ENCODE data around the gene PPARG. TPM values are rescaled to one million over a fixed set of nuclear protein-coding genes. Genes with fewer than 3 reads are reported as not detected.
"Not testable (repeated sequence)": the region's sequence is repeated elsewhere in the genome, so short reads cannot be mapped to it uniquely, and the experiment has no call there.

PPARG gene
- total RNA-seq, 1 donor, result 1.9 TPM

GRCh38 chr3:12448404-12449202, 159.7 kb downstream of the PPARG start:
- H3K27me3 ChIP-seq (ENCODE audit: insufficient read depth, low read length); H3K4me3 ChIP-seq (ENCODE audit: low read length); H3K4me1 ChIP-seq (ENCODE audit: insufficient read depth, low read length); H3K9me3 ChIP-seq (ENCODE audit: low read depth, low read length): not testable (repeated sequence)

GRCh38 chr3:12449889-12450682, 161.2 kb downstream of the PPARG start:
- H3K4me3 ChIP-seq (ENCODE audit: low read length), result no peak overlapping the region
- H3K9me3 ChIP-seq (ENCODE audit: low read depth, low read length), result no peaks in the 10 kb centered on the region
- no peaks in the 10 kb centered on the region for H3K4me1 ChIP-seq (ENCODE audit: insufficient read depth, low read length)
- H3K27me3 ChIP-seq (ENCODE audit: insufficient read depth, low read length), result no peaks in the 10 kb centered on the region

- Histone ChIP-seq H3K27me3 (ENCODE audit: insufficient read depth, low read length) (no peaks in the 10 kb centered on the region), H3K4me1 (ENCODE audit: insufficient read depth, low read length) (no peaks in the 10 kb centered on the region), H3K9me3 (ENCODE audit: low read depth, low read length) (no peaks in the 10 kb centered on the region), H3K4me3 (ENCODE audit: low read length) (no peak overlapping the region)
These were observed 162.6 kb downstream of the PPARG start for GRCh38 chr3:12451481-12451880.

GRCh38 chr3:12451960-12452359, 163.1 kb downstream of the PPARG start:
- Histone ChIP-seq H3K4me1 (ENCODE audit: insufficient read depth, low read length) (no peaks in the 10 kb centered on the region), H3K9me3 (ENCODE audit: low read depth, low read length) (no peaks in the 10 kb centered on the region), H3K4me3 (ENCODE audit: low read length) (no peak overlapping the region), H3K27me3 (ENCODE audit: insufficient read depth, low read length) (no peaks in the 10 kb centered on the region)

GRCh38 chr3:12452361-12453330, 163.8 kb downstream of the PPARG start:
- H3K4me3 ChIP-seq (ENCODE audit: low read length), result no peak overlapping the region
- H3K4me1 ChIP-seq (ENCODE audit: insufficient read depth, low read length), result no peaks in the 10 kb centered on the region
- H3K9me3 ChIP-seq (ENCODE audit: low read depth, low read length), result no peaks in the 10 kb centered on the region

GRCh38 chr3:12454076-12454815, 165.4 kb downstream of the PPARG start:
- H3K9me3 ChIP-seq (ENCODE audit: low read depth, low read length), result no peaks in the 10 kb centered on the region
- H3K4me3 ChIP-seq (ENCODE audit: low read length), result no peak overlapping the region
- H3K27me3 ChIP-seq (ENCODE audit: insufficient read depth, low read length), result no peaks in the 10 kb centered on the region
- H3K4me1 ChIP-seq (ENCODE audit: insufficient read depth, low read length), result peaks cover 10% of the 10 kb centered on the region

More at GRCh38 chr3:12452361-12453330, 163.8 kb downstream of the PPARG start:
- no peaks in the 10 kb centered on the region for H3K27me3 ChIP-seq (ENCODE audit: insufficient read depth, low read length)

- H3K9me3 ChIP-seq (ENCODE audit: low read depth, low read length), result no peaks in the 10 kb centered on the region
- no peaks in the 10 kb centered on the region for H3K27me3 ChIP-seq (ENCODE audit: insufficient read depth, low read length)
- H3K4me1 ChIP-seq (ENCODE audit: insufficient read depth, low read length), result peaks cover 15% of the 10 kb centered on the region
- no peak overlapping the region for H3K4me3 ChIP-seq (ENCODE audit: low read length)
These were observed 165.9 kb downstream of the PPARG start for GRCh38 chr3:12454816-12455121.

GRCh38 chr3:12455740-12456139, 166.9 kb downstream of the PPARG start:
- H3K4me3 ChIP-seq (ENCODE audit: low read length), result no peak overlapping the region
- peaks cover 22% of the 10 kb centered on the region for H3K4me1 ChIP-seq (ENCODE audit: insufficient read depth, low read length)
- H3K27me3 ChIP-seq (ENCODE audit: insufficient read depth, low read length), result no peaks in the 10 kb centered on the region
- H3K9me3 ChIP-seq (ENCODE audit: low read depth, low read length), result no peaks in the 10 kb centered on the region

- H3K9me3 ChIP-seq (ENCODE audit: low read depth, low read length), result no peaks in the 10 kb centered on the region
These were observed 167.6 kb downstream of the PPARG start for GRCh38 chr3:12456441-12456840.

GRCh38 chr3:12457380-12457779, 168.5 kb downstream of the PPARG start:
- not testable (repeated sequence) for H3K27me3 ChIP-seq (ENCODE audit: insufficient read depth, low read length); H3K9me3 ChIP-seq (ENCODE audit: low read depth, low read length); H3K4me3 ChIP-seq (ENCODE audit: low read length)
- peaks cover 36% of the 10 kb centered on the region for H3K4me1 ChIP-seq (ENCODE audit: insufficient read depth, low read length)

More at GRCh38 chr3:12456441-12456840, 167.6 kb downstream of the PPARG start:
- Histone ChIP-seq H3K4me3 (ENCODE audit: low read length) (no peak overlapping the region), H3K27me3 (ENCODE audit: insufficient read depth, low read length) (no peaks in the 10 kb centered on the region), H3K4me1 (ENCODE audit: insufficient read depth, low read length) (peaks cover 27% of the 10 kb centered on the region)

- Histone ChIP-seq H3K4me3 (ENCODE audit: low read length) (no peak overlapping the region), H3K9me3 (ENCODE audit: low read depth, low read length) (no peaks in the 10 kb centered on the region), H3K4me1 (ENCODE audit: insufficient read depth, low read length) (peaks cover 50% of the 10 kb centered on the region), H3K27me3 (ENCODE audit: insufficient read depth, low read length) (no peaks in the 10 kb centered on the region)
These were observed 170.0 kb downstream of the PPARG start for GRCh38 chr3:12458901-12459300.

- Histone ChIP-seq H3K4me1 (ENCODE audit: insufficient read depth, low read length) (peaks cover 50% of the 10 kb centered on the region), H3K27me3 (ENCODE audit: insufficient read depth, low read length) (no peaks in the 10 kb centered on the region), H3K4me3 (ENCODE audit: low read length) (no peak overlapping the region), H3K9me3 (ENCODE audit: low read depth, low read length) (no peaks in the 10 kb centered on the region)
These were observed 171.3 kb downstream of the PPARG start for GRCh38 chr3:12460127-12460526.

GRCh38 chr3:12461097-12461649, 172.3 kb downstream of the PPARG start:
- H3K4me1 ChIP-seq (ENCODE audit: insufficient read depth, low read length), result peaks cover 50% of the 10 kb centered on the region
- no peaks in the 10 kb centered on the region for H3K27me3 ChIP-seq (ENCODE audit: insufficient read depth, low read length)
- no peaks in the 10 kb centered on the region for H3K9me3 ChIP-seq (ENCODE audit: low read depth, low read length)
- H3K4me3 ChIP-seq (ENCODE audit: low read length), result no peak overlapping the region
